ENCODE measurements around the gene AJUBA. TPM values are rescaled to one million over a fixed set of nuclear protein-coding genes. Genes with fewer than 3 reads are reported as not detected.

Gene AJUBA
- total and polyA plus RNA-seq, 4 donors = 7.2 to 34.2 (median 28.8) TPM

DNA sequence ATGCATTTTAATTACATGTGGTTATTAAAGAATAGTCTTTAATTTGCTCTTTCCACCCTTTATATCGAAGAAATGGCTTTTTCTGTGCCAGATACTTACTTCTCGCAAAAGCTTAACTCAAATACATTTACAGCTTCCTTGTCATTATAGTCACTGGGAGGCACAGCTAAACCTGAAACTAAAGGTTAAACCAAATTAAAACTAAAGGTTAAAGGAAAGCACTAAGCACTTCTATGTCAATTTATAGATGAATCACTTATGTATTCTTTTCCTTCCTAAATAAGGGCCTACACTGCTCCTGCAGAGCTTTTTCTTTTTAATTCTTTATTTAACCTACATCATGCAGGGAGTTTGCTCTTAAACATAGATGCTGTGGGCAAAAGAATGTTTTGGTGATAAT, 18.5 kb upstream of the AJUBA start:
- TF ChIP-seq, protein P1, sequence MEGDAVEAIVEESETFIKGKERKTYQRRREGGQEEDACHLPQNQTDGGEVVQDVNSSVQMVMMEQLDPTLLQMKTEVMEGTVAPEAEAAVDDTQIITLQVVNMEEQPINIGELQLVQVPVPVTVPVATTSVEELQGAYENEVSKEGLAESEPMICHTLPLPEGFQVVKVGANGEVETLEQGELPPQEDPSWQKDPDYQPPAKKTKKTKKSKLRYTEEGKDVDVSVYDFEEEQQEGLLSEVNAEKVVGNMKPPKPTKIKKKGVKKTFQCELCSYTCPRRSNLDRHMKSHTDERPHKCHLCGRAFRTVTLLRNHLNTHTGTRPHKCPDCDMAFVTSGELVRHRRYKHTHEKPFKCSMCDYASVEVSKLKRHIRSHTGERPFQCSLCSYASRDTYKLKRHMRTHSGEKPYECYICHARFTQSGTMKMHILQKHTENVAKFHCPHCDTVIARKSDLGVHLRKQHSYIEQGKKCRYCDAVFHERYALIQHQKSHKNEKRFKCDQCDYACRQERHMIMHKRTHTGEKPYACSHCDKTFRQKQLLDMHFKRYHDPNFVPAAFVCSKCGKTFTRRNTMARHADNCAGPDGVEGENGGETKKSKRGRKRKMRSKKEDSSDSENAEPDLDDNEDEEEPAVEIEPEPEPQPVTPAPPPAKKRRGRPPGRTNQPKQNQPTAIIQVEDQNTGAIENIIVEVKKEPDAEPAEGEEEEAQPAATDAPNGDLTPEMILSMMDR (IDR thresholded peaks at IDR 0.05; ENCODE audit: control extremely low read depth, extremely low read depth) = no peak
- ATAC-seq (ENCODE audit: insufficient read depth, low FRiP score) (no peak), DNase-seq (no peak)
- Histone ChIP-seq H3K4me1 (ENCODE audit: control insufficient read depth in 5 of 5, insufficient read depth in 5 of 5, low read length in 5 of 5) (peaks cover 0 to 8% (median 0%) of the 10 kb centered on the region in 5 donors), H3K36me3 (ENCODE audit: control insufficient read depth in 4 of 4, insufficient read depth in 4 of 4, low read length in 4 of 4) (peaks cover 0 to 7% (median 3%) of the 10 kb centered on the region in 4 donors), H3K27me3 (ENCODE audit: control insufficient read depth in 3 of 3, insufficient read depth in 3 of 3, low read length in 2 of 3) (no peaks in the 10 kb centered on the region), H3K4me3 (no peak overlapping the region), H3K9ac (ENCODE audit: insufficient read depth in 1 of 2, low read length in 2 of 2) (no peak overlapping the region), H3K27ac (ENCODE audit: low read depth in 1 of 2, low read length in 1 of 2) (no peak overlapping the region), H3K9me3 (ENCODE audit: control insufficient read depth in 4 of 4, insufficient read depth in 3 of 4, low read length in 3 of 4) (no peaks in the 10 kb centered on the region)
- 96 to 98% methylated on average over 2 of the region's 2 CpGs for WGBS, 2 donors

DNA sequence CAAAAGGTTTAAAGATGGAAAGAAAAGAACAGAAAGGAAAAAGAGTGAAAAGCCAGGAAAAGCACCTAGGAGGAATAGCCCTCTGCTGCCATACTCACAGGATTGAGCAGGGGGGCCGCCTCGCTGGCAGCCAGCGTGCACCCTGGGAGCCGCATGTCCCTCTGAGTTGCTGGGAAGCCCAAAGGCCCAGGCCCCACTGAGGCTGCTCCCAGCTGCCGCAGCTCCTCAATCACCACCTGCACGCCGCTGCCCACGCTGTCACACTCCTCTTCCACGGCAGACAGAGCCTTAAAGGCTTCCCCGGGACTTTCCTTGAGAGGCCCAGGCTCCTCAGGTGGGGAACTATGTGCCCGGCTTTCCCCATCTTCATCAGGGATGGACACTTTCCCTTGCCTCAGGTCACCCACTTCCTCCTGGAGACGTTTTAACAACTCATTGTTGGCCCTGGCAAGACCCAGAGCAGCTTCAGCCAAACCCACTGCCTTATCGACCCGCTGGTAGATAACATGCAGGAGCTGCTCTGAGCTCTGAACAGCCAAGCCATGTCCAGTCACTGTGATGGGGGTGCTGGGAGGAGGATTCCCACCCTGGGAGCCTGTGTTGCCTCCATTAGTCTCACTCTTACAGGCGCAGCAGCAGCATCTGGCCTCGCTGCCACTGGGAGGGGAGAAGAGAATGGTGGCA, 16.1 kb upstream of the AJUBA start:
- no peak overlapping the region for H3K27ac ChIP-seq (ENCODE audit: low read depth in 1 of 2, low read length in 1 of 2)
- no peaks in the 10 kb centered on the region for H3K9me3 ChIP-seq (ENCODE audit: control insufficient read depth in 4 of 4, insufficient read depth in 3 of 4, low read length in 3 of 4)
- no peaks in the 10 kb centered on the region for H3K27me3 ChIP-seq (ENCODE audit: control insufficient read depth in 3 of 3, insufficient read depth in 3 of 3, low read length in 2 of 3)
- H3K9ac ChIP-seq (ENCODE audit: insufficient read depth in 1 of 2, low read length in 2 of 2) = no peak overlapping the region
- DNase-seq = no peak
- TF ChIP-seq, protein P1 (IDR thresholded peaks at IDR 0.05; ENCODE audit: control extremely low read depth, extremely low read depth) = no peak
- H3K36me3 ChIP-seq (ENCODE audit: control insufficient read depth in 4 of 4, insufficient read depth in 4 of 4, low read length in 4 of 4) = peaks cover 0 to 7% (median 3%) of the 10 kb centered on the region in 4 donors
- no peak for ATAC-seq (ENCODE audit: insufficient read depth, low FRiP score)
- H3K4me3 ChIP-seq = no peak overlapping the region
- peaks cover 0 to 8% (median 4%) of the 10 kb centered on the region in 5 donors for H3K4me1 ChIP-seq (ENCODE audit: control insufficient read depth in 5 of 5, insufficient read depth in 5 of 5, low read length in 5 of 5)
- WGBS, 2 donors = 91 to 92% methylated on average over 16 of the region's 16 CpGs

DNA sequence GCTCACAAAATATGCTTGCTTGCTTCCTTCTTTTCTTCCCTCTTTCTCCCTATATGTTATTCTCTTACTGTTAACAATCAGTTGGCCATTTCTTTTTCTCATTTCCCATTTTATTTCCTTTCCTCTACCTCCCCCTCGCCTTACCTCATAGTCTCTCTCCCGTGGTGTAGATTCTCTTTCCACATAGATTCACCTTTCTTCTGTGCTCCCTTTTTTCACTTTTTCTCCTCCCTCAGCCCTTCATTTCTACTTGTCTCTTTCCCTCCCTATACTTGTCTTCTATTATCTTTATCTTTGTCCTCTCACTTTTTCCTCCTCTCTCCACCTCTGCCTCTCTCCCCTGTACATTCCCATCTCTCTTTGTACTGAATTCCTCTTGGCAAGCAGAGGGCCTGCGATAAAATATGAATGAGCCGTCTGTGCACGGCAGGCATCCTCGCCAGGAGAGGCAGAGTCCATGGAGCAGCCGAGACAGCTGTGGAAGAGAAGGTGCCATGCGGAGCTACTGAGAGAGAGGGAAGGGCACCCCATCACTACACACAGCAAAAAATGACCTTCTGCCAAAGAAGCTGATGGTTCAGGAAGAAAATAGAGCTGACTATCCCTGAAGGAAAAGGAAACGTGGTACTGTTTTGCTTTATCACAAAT, 15.4 kb upstream of the AJUBA start:
- H3K9me3 ChIP-seq (ENCODE audit: control insufficient read depth in 4 of 4, insufficient read depth in 3 of 4, low read length in 3 of 4) = no peaks in the 10 kb centered on the region
- H3K36me3 ChIP-seq (ENCODE audit: control insufficient read depth in 4 of 4, insufficient read depth in 4 of 4, low read length in 4 of 4) = peaks cover 0 to 9% (median 3%) of the 10 kb centered on the region in 4 donors
- H3K4me1 ChIP-seq (ENCODE audit: control insufficient read depth in 5 of 5, insufficient read depth in 5 of 5, low read length in 5 of 5) = peaks cover 0 to 8% (median 4%) of the 10 kb centered on the region in 5 donors
- no peak for DNase-seq
- H3K27ac ChIP-seq (ENCODE audit: low read depth in 1 of 2, low read length in 1 of 2) = no peak overlapping the region
- WGBS, 2 donors = 83 to 84% methylated on average over 9 of the region's 9 CpGs
- TF ChIP-seq, protein P1 (IDR thresholded peaks at IDR 0.05; ENCODE audit: control extremely low read depth, extremely low read depth) = no peak
- H3K27me3 ChIP-seq (ENCODE audit: control insufficient read depth in 3 of 3, insufficient read depth in 3 of 3, low read length in 2 of 3) = no peaks in the 10 kb centered on the region
- no peak overlapping the region for H3K9ac ChIP-seq (ENCODE audit: insufficient read depth in 1 of 2, low read length in 2 of 2)
- no peak for ATAC-seq (ENCODE audit: insufficient read depth, low FRiP score)
- H3K4me3 ChIP-seq = no peak overlapping the region

All from lung (tissue), 12 donors.